Activated T-cell treated with anti-CD3 and anti-CD28 coated beads for 1 hour (primary cell): ENCODE results near the gene SLC39A13.

Experiments used
- DNase-seq: peaks from one replicate; pipeline ENCODE4 v3.0.0-alpha.2; 2020; ENCODE audit warnings: low read depth

The SLC39A13 gene

GRCh38 chr11:47407746-47408590, at the start of gene SLC39A13:
Gene SLC39A13 (plus strand): TSS chr11:47408590. CDS start chr11:47410095, 1,505 bp downstream.
- DNase-seq, result peak; percentile 88

GRCh38 chr11:47358731-47359051, 49.7 kb upstream of the SLC39A13 start:
- no peak for DNase-seq

DNA sequence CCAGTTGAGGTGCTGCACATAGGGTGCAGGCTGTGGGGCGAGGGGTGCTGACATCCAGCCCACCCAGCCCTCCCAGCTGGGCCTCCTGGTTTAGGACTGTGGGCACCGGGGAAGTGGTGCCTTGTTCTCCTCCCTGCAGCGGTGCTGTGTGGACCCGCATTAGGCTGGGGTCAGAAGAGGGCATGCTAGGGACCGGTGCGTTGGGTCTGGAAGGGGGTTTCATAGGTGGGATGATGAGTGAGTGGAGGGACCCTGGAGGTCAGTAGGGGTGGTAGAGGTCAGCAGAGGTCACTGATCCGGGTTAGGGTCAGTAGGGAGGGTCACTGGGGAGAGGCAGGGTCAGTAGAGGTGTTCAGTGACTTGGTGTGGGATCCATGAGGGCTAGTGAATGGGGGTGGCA, 49.2 kb upstream of the SLC39A13 start:
- DNase-seq, result no peak

GRCh38 chr11:47359586-47359985, 48.8 kb upstream of the SLC39A13 start:
- DNase-seq, result no peak

GRCh38 chr11:47360341-47360740, 48.0 kb upstream of the SLC39A13 start:
- DNase-seq, result no peak

DNA sequence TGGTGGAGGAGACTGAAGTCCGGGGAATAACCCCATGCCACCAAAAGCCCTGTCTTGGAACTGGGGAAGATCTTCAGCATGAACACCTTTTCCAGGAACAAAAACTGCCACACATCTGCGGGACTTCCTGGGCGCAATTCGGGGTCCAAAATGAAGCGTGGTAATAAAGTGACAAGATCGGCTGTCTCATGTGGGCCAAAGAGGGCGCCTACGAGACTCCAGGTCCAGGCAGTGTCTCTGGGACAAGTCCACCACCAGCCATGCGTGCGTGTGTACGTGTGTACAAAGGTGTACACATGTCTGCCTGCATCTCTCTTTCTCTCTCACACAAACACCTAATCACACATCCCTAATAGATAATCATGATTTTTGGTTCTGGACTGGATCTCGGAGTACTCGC, 47.0 kb upstream of the SLC39A13 start:
- no peak for DNase-seq

DNA sequence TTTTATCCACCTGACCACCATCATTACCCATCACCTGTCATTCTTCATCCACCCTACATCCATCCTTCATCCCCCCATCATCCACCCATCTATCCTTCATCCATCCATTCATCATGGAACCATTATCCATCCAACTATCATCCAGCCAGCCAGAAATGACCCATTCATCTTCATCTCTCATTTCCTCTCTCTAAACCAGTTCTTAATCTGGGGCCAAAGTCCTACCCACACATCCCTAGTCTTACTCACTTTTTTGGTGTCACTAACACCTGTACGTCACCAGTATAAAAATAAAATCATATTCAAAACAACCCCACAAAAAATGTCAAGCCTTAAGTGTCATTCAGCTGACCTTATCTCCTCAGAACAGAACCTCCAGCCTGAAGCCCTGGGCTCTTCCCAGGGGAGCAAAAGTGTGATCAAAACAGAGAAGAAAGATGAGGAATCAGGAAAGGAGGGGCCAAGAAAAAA, 42.3 kb upstream of the SLC39A13 start:
- no peak for DNase-seq

DNA sequence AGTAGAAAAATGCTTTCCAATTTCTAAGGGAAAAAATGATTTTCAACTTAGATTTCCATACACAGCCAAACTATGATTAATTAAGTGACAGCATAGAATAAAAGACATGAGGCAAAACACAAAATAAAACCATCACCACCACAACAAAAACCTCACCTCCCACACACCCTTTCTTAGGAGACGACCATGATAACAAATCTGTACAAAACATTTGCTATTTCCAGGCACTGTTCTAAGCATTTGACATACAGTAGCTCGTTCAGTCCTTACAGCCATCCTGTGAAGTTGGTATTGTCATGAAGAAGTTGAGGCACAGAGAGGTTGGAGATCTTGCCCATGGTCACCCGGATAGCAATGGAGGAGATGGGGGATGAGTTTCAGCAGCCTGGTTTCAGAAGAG, 38.7 kb upstream of the SLC39A13 start:
- DNase-seq, result no peak

DNA sequence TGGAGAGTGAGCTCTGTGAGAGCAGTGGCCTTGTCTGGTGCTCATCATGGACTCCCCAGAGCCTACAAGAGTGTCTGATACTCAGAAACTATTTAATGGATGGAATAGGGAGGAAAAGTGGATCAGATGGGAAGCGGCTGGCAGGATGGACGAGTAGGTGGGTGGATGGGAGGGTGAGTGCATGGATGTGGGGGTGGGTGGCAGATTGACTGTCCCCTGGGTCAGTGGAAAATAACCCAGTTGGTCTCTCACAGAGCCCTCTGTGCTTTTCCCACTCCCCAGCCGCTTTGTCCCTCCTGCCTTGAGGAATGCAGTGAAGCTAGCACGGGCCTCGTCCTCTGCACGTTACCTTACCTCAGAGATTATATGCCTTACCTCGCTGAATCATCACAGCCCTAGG, 36.0 kb upstream of the SLC39A13 start:
- no peak for DNase-seq

DNA sequence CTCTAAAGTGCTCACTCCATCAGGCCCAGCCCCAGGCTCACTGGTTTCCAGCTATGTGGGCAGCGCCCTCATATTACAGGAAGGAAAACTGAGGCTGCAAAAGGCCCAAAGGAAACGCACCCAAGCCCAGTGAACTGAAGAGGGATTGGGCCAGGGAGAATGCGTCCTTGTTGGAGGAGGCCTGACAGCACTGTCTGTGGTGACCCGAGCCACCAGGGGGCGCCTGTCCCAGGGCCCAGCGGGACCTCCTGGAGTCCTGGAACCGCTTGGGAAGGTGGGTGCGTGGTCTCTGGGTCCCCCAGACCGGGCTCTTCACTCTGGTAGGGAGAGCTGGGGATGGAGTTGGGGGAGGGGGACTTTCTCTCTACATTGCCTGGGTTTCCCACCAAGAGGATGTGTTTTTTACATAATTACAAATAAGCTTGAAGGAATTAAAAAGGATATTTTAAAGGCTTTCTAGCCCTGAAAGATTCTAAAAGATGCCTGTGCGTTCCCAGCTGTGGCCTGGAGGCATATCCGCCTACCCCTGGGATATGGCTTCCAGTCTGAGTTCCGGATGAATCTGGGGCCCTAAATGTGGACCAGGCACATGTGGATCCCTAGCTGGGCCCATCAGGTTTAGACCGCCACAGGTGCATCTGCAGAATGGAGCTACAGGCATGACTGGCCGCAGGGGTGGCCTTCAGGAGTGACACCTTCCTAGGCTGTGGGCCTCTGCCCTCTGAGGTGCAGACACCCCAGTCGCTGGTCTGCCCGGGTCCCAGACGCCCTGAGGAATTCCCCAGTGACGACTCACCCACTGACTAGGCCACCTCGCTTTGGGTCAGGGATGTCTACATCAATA, 34.3 kb upstream of the SLC39A13 start:
- DNase-seq, result peak; percentile 90

DNA sequence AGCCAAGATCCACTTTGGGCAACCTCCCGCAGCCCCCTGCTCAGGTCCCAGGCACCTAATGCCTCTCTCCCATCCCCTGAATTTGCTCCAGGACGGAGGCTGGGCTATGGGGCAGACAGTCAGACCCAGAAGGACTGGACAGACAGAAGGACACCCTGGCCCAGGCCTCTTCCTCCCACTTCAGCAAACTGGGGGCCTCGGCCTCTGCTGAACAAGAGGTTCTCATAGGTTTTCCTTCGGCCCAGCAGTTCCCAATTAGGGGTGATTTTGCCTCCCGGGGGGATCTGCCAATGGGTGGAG, 33.7 kb upstream of the SLC39A13 start:
- DNase-seq, result no peak

GRCh38 chr11:47375020-47375419, 33.4 kb upstream of the SLC39A13 start:
- no peak for DNase-seq

- DNase-seq, result no peak
Measured at GRCh38 chr11:47375546-47376085, 32.8 kb upstream of the SLC39A13 start.

- no peak for DNase-seq
Measured at GRCh38 chr11:47376107-47376524, 32.3 kb upstream of the SLC39A13 start.

GRCh38 chr11:47376525-47377371, 31.6 kb upstream of the SLC39A13 start:
- DNase-seq, result no peak

DNA sequence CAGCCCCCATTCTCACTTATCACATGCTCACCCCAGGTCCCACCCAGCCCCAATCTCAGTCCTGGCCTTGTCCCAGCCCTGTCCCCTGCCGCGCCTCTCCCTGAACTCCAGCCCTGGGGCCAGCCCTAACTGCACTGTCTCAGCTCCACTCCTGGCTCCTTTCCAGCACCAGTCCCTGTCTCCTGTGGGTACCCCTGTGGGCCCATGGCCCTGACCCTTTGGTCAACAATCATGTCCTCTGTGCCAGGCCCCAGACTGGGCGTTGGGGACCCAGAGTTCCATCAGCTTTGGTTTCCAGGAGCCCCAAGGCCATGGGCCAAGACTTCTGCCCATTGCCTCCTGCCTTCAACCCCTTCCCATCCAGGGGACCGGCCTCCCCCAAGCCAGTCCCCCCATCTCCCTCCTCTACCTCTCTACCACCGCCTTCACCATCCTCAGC, 30.8 kb upstream of the SLC39A13 start:
- no peak for DNase-seq

DNA sequence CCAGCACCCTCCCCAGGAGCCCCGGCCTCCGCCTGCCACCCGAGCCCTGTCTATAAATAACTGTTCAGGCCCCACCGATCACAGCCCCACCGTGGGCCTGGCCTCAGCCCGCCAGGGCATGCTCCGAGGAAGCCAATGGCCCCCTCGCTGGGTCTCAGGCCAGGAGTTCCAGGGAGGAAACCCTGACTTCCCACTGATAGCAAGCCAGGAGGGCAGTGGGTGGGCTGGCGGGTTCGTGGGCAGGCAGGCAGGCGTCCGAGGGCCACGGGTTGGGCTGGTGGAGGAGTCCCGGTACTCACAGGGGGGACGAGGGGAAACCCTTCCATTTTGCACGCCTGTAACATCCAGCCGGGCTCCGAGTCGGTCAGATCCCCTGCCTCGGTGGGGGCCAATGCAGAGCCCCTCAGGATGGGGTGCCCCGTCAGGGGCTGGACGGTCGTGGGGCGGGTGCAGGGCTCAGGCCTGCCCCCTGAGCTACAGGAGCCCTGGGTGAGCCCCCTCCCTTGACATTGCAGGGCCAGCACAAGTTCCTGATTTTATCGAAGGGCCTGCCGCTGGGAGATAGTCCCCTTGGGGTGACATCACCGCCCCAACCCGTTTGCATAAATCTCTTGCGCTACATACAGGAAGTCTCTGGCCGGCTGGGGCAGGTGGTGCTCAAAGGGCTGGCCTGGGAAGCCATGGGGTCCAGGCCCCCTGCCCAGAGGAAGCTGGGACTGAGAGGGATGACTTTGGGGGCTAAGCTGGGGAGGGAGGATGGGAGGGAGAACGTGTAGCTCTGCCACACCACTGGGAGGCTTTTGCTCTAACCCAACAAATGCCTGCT, 30.2 kb upstream of the SLC39A13 start, which contains the start of gene SPI1:
Gene SPI1 (minus strand): TSS at position 538 of the 826 bp plus-strand sequence. CDS start 194 bp downstream, at position 344.
- DNase-seq, result no peak

DNA sequence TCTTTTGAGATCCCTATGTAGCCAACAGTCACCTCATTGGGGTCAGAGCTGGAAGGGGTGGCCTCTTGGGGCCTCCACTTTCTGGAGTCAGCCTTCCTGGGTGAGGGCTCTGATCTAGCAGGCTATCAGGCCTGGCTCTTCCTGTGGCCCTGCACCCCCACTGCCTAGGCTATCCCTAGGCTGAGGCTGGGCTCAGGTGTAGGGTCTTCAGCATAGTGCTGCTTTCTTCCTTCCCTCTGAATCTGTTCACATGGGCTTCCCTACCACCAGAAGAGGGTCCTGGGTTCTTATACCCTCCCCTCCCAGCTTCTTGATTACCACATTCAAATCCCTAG, 29.6 kb upstream of the SLC39A13 start:
- no peak for DNase-seq

DNA sequence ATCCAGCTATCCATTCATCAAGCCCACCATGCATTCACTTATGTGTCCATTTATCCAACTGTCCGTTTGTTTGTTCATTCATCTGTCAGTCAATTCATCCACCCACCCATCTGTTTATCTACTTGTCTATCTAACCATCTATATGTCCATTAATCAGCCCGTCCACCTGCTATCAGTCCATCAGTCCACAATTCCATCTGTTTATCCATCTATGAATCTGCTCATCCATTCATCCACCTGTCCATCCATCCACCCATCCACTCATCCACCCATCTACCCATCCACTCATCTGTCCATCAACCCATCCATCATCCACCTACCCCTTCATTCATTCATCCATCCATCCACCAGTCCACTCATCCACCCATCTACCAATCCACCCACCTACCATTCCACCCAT, 29.1 kb upstream of the SLC39A13 start:
- no peak for DNase-seq

GRCh38 chr11:47380078-47380477, 28.3 kb upstream of the SLC39A13 start:
- DNase-seq, result no peak

GRCh38 chr11:47383071-47383470, 25.3 kb upstream of the SLC39A13 start:
- no peak for DNase-seq
